Transverse colon (tissue), 4 donors: ENCODE data around the gene F13A1.

Source experiments
- EP300 ChIP-seq: sonication (generic); formaldehyde crosslinking; IDR thresholded peaks from one replicate; pipeline ENCODE4 v1.6.1; 2017; ENCODE audit warnings: antibody characterized with exemption, low read depth
- POLR2A ChIP-seq: fragments of 450-650 bp; IDR thresholded peaks from one replicate; pipeline ENCODE4 v1.6.1; 2016; ENCODE audit warnings: antibody characterized with exemption, mild to moderate bottlenecking, moderate library complexity
- POLR2AphosphoS5 ChIP-seq, 3 donors: sonication (generic); formaldehyde crosslinking; IDR thresholded peaks; one replicate each; pipeline ENCODE4 v1.6.1; 2016; ENCODE audit warnings: antibody characterized with exemption in 3 of 3
- TF ChIP-seq, protein P1 (sequence below), 5 experiments: fragments of 200-600 bp in 3 of 5; fragments of 450-650 bp in 2 of 5; sonication (generic) in 3 of 5; IDR thresholded peaks; 1 replicate in 2 of 5; 2 replicates in 3 of 5; pipeline ENCODE4 v1.5.1; 2016 to 2017; ENCODE audit warnings: antibody characterized with exemption in 5 of 5, inconsistent platforms in 3 of 5, mild to moderate bottlenecking in 2 of 5, moderate library complexity in 1 of 5

GRCh38 chr6:6246544-6246943, 73.9 kb downstream of the F13A1 start:
- TF ChIP-seq EP300 (no peak), POLR2A (no peak), POLR2AphosphoS5 (IDR thresholded peaks at IDR 0.05) (no peak)
- TF ChIP-seq, protein P1, sequence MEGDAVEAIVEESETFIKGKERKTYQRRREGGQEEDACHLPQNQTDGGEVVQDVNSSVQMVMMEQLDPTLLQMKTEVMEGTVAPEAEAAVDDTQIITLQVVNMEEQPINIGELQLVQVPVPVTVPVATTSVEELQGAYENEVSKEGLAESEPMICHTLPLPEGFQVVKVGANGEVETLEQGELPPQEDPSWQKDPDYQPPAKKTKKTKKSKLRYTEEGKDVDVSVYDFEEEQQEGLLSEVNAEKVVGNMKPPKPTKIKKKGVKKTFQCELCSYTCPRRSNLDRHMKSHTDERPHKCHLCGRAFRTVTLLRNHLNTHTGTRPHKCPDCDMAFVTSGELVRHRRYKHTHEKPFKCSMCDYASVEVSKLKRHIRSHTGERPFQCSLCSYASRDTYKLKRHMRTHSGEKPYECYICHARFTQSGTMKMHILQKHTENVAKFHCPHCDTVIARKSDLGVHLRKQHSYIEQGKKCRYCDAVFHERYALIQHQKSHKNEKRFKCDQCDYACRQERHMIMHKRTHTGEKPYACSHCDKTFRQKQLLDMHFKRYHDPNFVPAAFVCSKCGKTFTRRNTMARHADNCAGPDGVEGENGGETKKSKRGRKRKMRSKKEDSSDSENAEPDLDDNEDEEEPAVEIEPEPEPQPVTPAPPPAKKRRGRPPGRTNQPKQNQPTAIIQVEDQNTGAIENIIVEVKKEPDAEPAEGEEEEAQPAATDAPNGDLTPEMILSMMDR (IDR thresholded peaks at IDR 0.05): no peak
